Measurements from ENCODE around the gene PLXNA2. TPM values are rescaled to one million over a fixed set of nuclear protein-coding genes. Genes with fewer than 3 reads are reported as not detected.

PLXNA2 gene
- total and polyA plus RNA-seq, 2 of the 8 experiments (the other 6 are each of a cell fraction or from before 2014, with no cell fraction given) = 0.33 to 1.5 TPM

DNA sequence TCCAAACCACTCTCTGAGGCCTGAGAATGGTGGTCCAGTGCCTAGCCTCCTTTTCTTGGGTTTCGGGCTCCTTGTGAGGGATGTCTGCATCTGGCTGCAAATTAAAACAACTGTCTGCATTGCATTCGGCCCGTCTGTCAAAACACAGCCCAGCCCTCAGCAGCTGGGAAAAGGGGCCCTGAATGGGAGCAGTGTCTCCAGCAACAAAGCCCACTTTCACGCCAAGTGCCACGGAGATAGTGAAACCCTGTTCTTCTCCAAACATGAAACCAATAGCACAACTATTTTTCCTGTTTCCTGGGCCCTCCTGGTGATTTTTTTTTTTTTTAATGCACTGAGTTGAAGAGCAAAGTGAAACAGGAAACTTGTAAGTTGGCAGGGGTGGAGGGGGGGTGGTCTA lies 138.4 kb downstream of the PLXNA2 start:
- H4K91ac ChIP-seq (replicated peaks; ENCODE audit: insufficient read length, low read length) = no peak overlapping the region
- H3K79me2 ChIP-seq (ENCODE audit: control insufficient read depth in 1 of 2, insufficient read depth in 2 of 2, low read length in 2 of 2) = no peaks in the 10 kb centered on the region
- no peak overlapping the region for H4K8ac ChIP-seq (ENCODE audit: extremely low read depth, insufficient read depth, low read length)
- H3K4me1 ChIP-seq (replicated peaks in 1 of 4; ENCODE audit: control insufficient read depth in 3 of 4, insufficient read depth in 4 of 4, low read length in 3 of 4) = peaks cover 0 to 6% (median 2%) of the 10 kb centered on the region in 4 experiments; a peak in 4 of 7 replicates
- H4K5ac ChIP-seq (ENCODE audit: insufficient read length, low read depth, low read length) = no peak overlapping the region
- no peak overlapping the region for H3K9ac ChIP-seq (replicated peaks in 1 of 4; ENCODE audit: extremely low read depth in 1 of 4, low read depth in 3 of 4, low read length in 3 of 4)
- no peak overlapping the region for H3K18ac ChIP-seq (ENCODE audit: extremely low read depth, low read length)
- no peak overlapping the region for H3K23ac ChIP-seq (ENCODE audit: insufficient read length)
- no peak overlapping the region for H3K4me3 ChIP-seq (ENCODE audit: extremely low read depth in 1 of 4, insufficient read depth in 2 of 4, low read depth in 3 of 4, low read length in 4 of 4)
- CTCF ChIA-PET (ENCODE audit: partially characterized antibody) = interaction anchor here (1.7 to 2.3 kb wide), 4 partner anchors 11 to 133 kb away, joined by 5 to 13 read pairs (median 6); no protein-coding TSS in a partner anchor
- H3K9me3 ChIP-seq (ENCODE audit: insufficient read depth in 2 of 2, low read depth in 1 of 2, low read length in 1 of 2) = no peaks in the 10 kb centered on the region
- no peaks in the 10 kb centered on the region for H3K23me2 ChIP-seq (ENCODE audit: low read depth, low read length)
- no peak overlapping the region for H2AK5ac ChIP-seq (ENCODE audit: low read depth, low read length)
- no peak overlapping the region for H2BK12ac ChIP-seq (ENCODE audit: low read depth, low read length)
- H3K56ac ChIP-seq (replicated peaks; ENCODE audit: insufficient read length, low read depth, low read length) = no peak overlapping the region
- no peaks in the 10 kb centered on the region for H3K36me3 ChIP-seq (ENCODE audit: control insufficient read depth in 2 of 4, insufficient read depth in 4 of 4, low read length in 3 of 4)
- H2AFZ ChIP-seq (ENCODE audit: low read length) = no peak overlapping the region
- no peak overlapping the region for H2BK120ac ChIP-seq (replicated peaks; ENCODE audit: low read depth, low read length)
- no peaks in the 10 kb centered on the region for H3K79me1 ChIP-seq (ENCODE audit: low read depth, low read length)
- DNase-seq (ENCODE audit: low read depth in 1 of 2, low spot score in 2 of 2) (no peak), FAIRE-seq (no peak)
- no peaks in the 10 kb centered on the region for H3K27me3 ChIP-seq (replicated peaks in 1 of 4; ENCODE audit: control insufficient read depth in 3 of 4, extremely low read depth in 1 of 4, insufficient read depth in 3 of 4, low read length in 3 of 4)
- no peak overlapping the region for H2BK15ac ChIP-seq (ENCODE audit: low read length)
- POLR2A ChIA-PET (ENCODE audit: partially characterized antibody) = no interaction called here
- WGBS, 2 experiments (ENCODE audit: extremely low coverage in 1 of 2, insufficient coverage in 1 of 2, insufficient read length in 1 of 2, insufficient replicate concordance in 2 of 2, low coverage in 1 of 2, low lambda C conversion rate in 2 of 2, missing lambda C conversion rate in 1 of 2) = 78% methylated on average over 5 of the region's 5 CpGs; no CpG with 5 or more reads in 1 of the 2 experiments
- H2BK5ac ChIP-seq (ENCODE audit: low read depth, low read length) = no peak overlapping the region
- no peak overlapping the region for H3K4ac ChIP-seq (replicated peaks; ENCODE audit: insufficient read length, low read depth, low read length)
- no peak overlapping the region for H3K27ac ChIP-seq (ENCODE audit: low read depth, low read length)
- no peaks in the 10 kb centered on the region for H4K20me1 ChIP-seq (replicated peaks in 1 of 2; ENCODE audit: control insufficient read depth in 1 of 2, insufficient read depth in 2 of 2, low read length in 2 of 2)
- H2BK20ac ChIP-seq (ENCODE audit: low read length) = no peak overlapping the region
- no peak overlapping the region for H3K14ac ChIP-seq (ENCODE audit: insufficient read length)
- H3K4me2 ChIP-seq (ENCODE audit: insufficient read depth in 1 of 2, low read depth in 2 of 2, low read length in 2 of 2) = no peak overlapping the region
- TF ChIP-seq HDAC6 (IDR thresholded peaks at IDR 0.05; ENCODE audit: low read depth, low read length) (no peak), ZNF274 (IDR thresholded peaks at IDR 0.05; ENCODE audit: borderline replicate concordance, extremely low read depth, low read length) (no peak), TAF7 (optimal IDR thresholded peaks at IDR 0.05; ENCODE audit: borderline replicate concordance, low read depth, low read length) (no peak), KDM1A (IDR thresholded peaks at IDR 0.05; ENCODE audit: borderline replicate concordance, low read length) (no peak), KDM4A (IDR thresholded peaks at IDR 0.05; ENCODE audit: low read depth, low read length, severe bottlenecking) (no peak), ASH2L (IDR thresholded peaks at IDR 0.05; ENCODE audit: low read length) (no peak), EZH2 (IDR thresholded peaks at IDR 0.05; ENCODE audit: low read depth, low read length, severe bottlenecking) (no peak), JUND (IDR thresholded peaks at IDR 0.05; ENCODE audit: low read length) (no peak), RXRA (IDR thresholded peaks at IDR 0.05; ENCODE audit: insufficient read depth, low read depth, low read length) (no peak)
- TF ChIP-seq, protein P1, sequence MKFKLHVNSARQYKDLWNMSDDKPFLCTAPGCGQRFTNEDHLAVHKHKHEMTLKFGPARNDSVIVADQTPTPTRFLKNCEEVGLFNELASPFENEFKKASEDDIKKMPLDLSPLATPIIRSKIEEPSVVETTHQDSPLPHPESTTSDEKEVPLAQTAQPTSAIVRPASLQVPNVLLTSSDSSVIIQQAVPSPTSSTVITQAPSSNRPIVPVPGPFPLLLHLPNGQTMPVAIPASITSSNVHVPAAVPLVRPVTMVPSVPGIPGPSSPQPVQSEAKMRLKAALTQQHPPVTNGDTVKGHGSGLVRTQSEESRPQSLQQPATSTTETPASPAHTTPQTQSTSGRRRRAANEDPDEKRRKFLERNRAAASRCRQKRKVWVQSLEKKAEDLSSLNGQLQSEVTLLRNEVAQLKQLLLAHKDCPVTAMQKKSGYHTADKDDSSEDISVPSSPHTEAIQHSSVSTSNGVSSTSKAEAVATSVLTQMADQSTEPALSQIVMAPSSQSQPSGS (IDR thresholded peaks at IDR 0.05; ENCODE audit: low read length) = no peak
